ENCODE measurements around the gene FRMPD1. TPM values are rescaled to one million over a fixed set of nuclear protein-coding genes. Genes with fewer than 3 reads are reported as not detected.

The FRMPD1 gene
- total RNA-seq, 1 experiment from 2014 or later = 0.26 TPM

- TF ChIP-seq OVOL2 (CRISPR knock-in tag; IDR thresholded peaks at IDR 0.05; ENCODE audit: borderline replicate concordance) (no peak), ZNF263 (CRISPR knock-in tag; IDR thresholded peaks at IDR 0.05; ENCODE audit: low read depth) (no peak), ETV6 (CRISPR knock-in tag; IDR thresholded peaks at IDR 0.05) (no peak), CDX4 (CRISPR knock-in tag; IDR thresholded peaks at IDR 0.05; ENCODE audit: borderline replicate concordance) (no peak), ZBTB43 (CRISPR knock-in tag; IDR thresholded peaks at IDR 0.05) (no peak), EMX1 (CRISPR knock-in tag; IDR thresholded peaks at IDR 0.05) (no peak), JAZF1 (CRISPR knock-in tag; IDR thresholded peaks at IDR 0.05) (no peak), ZNF138 (CRISPR knock-in tag; conservative IDR thresholded peaks at IDR 0.05) (no peak), NFE2L1 (CRISPR knock-in tag; IDR thresholded peaks at IDR 0.05) (no peak)
Observed at GRCh38 chr9:37790096-37790495, 139.3 kb downstream of the FRMPD1 start (continued).

- H3K9me3 Mint-ChIP-seq = no peaks in the 10 kb centered on the region
- TF ChIP-seq FOXP1 (CRISPR knock-in tag; IDR thresholded peaks at IDR 0.05; ENCODE audit: borderline replicate concordance) = no peak
- no peak for TF ChIP-seq HMGA2 (CRISPR knock-in tag; IDR thresholded peaks at IDR 0.05)
- TF ChIP-seq ESRRA (CRISPR knock-in tag; IDR thresholded peaks at IDR 0.05; ENCODE audit: borderline replicate concordance) = no peak
- no peak for TF ChIP-seq NR1H2 (CRISPR knock-in tag; IDR thresholded peaks at IDR 0.05)
- TF ChIP-seq ZNF396 (CRISPR knock-in tag; IDR thresholded peaks at IDR 0.05; ENCODE audit: borderline replicate concordance) = no peak
- TF ChIP-seq, protein P1, sequence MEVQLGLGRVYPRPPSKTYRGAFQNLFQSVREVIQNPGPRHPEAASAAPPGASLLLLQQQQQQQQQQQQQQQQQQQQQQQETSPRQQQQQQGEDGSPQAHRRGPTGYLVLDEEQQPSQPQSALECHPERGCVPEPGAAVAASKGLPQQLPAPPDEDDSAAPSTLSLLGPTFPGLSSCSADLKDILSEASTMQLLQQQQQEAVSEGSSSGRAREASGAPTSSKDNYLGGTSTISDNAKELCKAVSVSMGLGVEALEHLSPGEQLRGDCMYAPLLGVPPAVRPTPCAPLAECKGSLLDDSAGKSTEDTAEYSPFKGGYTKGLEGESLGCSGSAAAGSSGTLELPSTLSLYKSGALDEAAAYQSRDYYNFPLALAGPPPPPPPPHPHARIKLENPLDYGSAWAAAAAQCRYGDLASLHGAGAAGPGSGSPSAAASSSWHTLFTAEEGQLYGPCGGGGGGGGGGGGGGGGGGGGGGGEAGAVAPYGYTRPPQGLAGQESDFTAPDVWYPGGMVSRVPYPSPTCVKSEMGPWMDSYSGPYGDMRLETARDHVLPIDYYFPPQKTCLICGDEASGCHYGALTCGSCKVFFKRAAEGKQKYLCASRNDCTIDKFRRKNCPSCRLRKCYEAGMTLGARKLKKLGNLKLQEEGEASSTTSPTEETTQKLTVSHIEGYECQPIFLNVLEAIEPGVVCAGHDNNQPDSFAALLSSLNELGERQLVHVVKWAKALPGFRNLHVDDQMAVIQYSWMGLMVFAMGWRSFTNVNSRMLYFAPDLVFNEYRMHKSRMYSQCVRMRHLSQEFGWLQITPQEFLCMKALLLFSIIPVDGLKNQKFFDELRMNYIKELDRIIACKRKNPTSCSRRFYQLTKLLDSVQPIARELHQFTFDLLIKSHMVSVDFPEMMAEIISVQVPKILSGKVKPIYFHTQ (CRISPR knock-in tag; IDR thresholded peaks at IDR 0.05) = no peak
- no peak for TF ChIP-seq CDX4 (CRISPR knock-in tag; IDR thresholded peaks at IDR 0.05; ENCODE audit: borderline replicate concordance)
- TF ChIP-seq ETV6 (CRISPR knock-in tag; IDR thresholded peaks at IDR 0.05) = no peak
- TF ChIP-seq IRF2 (CRISPR knock-in tag; IDR thresholded peaks at IDR 0.05; ENCODE audit: borderline replicate concordance, low read depth) = no peak
- no peak for TF ChIP-seq SMAD4 (CRISPR knock-in tag; IDR thresholded peaks at IDR 0.05)
- TF ChIP-seq ZNF671 (CRISPR knock-in tag; IDR thresholded peaks at IDR 0.05) = no peak
- no peak for TF ChIP-seq JUN (CRISPR knock-in tag; IDR thresholded peaks at IDR 0.05)
- no peak for TF ChIP-seq EMX1 (CRISPR knock-in tag; IDR thresholded peaks at IDR 0.05)
- no peak for TF ChIP-seq NR2C2 (CRISPR knock-in tag; IDR thresholded peaks at IDR 0.05)
- TF ChIP-seq, protein P2, sequence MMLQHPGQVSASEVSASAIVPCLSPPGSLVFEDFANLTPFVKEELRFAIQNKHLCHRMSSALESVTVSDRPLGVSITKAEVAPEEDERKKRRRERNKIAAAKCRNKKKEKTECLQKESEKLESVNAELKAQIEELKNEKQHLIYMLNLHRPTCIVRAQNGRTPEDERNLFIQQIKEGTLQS (CRISPR knock-in tag; conservative IDR thresholded peaks at IDR 0.05) = no peak
- no peak for TF ChIP-seq NFYB (CRISPR knock-in tag; conservative IDR thresholded peaks at IDR 0.05; ENCODE audit: low read depth)
- no peak for TF ChIP-seq RELA (CRISPR knock-in tag; IDR thresholded peaks at IDR 0.05; ENCODE audit: borderline replicate concordance)
- TF ChIP-seq, protein P3, sequence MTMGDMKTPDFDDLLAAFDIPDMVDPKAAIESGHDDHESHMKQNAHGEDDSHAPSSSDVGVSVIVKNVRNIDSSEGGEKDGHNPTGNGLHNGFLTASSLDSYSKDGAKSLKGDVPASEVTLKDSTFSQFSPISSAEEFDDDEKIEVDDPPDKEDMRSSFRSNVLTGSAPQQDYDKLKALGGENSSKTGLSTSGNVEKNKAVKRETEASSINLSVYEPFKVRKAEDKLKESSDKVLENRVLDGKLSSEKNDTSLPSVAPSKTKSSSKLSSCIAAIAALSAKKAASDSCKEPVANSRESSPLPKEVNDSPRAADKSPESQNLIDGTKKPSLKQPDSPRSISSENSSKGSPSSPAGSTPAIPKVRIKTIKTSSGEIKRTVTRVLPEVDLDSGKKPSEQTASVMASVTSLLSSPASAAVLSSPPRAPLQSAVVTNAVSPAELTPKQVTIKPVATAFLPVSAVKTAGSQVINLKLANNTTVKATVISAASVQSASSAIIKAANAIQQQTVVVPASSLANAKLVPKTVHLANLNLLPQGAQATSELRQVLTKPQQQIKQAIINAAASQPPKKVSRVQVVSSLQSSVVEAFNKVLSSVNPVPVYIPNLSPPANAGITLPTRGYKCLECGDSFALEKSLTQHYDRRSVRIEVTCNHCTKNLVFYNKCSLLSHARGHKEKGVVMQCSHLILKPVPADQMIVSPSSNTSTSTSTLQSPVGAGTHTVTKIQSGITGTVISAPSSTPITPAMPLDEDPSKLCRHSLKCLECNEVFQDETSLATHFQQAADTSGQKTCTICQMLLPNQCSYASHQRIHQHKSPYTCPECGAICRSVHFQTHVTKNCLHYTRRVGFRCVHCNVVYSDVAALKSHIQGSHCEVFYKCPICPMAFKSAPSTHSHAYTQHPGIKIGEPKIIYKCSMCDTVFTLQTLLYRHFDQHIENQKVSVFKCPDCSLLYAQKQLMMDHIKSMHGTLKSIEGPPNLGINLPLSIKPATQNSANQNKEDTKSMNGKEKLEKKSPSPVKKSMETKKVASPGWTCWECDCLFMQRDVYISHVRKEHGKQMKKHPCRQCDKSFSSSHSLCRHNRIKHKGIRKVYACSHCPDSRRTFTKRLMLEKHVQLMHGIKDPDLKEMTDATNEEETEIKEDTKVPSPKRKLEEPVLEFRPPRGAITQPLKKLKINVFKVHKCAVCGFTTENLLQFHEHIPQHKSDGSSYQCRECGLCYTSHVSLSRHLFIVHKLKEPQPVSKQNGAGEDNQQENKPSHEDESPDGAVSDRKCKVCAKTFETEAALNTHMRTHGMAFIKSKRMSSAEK (CRISPR knock-in tag; IDR thresholded peaks at IDR 0.05; ENCODE audit: borderline replicate concordance) = no peak
- TF ChIP-seq ZNF281 (CRISPR knock-in tag; IDR thresholded peaks at IDR 0.05) = no peak
- TF ChIP-seq JAZF1 (CRISPR knock-in tag; IDR thresholded peaks at IDR 0.05) = no peak
- H3K4me3 Mint-ChIP-seq = no peak overlapping the region
- no peaks in the 10 kb centered on the region for H3K4me1 Mint-ChIP-seq
- ChIA-PET CTCF (no interaction called here), POLR2A (no interaction called here)
- H3K27me3 Mint-ChIP-seq (ENCODE audit: low read depth) = peaks cover 23% of the 10 kb centered on the region
- H3K36me3 Mint-ChIP-seq = no peaks in the 10 kb centered on the region
- H3K27ac Mint-ChIP-seq = no peak overlapping the region
- ATAC-seq (no peak), DNase-seq (ENCODE audit: low spot score) (no peak)
Observed at GRCh38 chr9:37792122-37792521, 141.4 kb downstream of the FRMPD1 start.
